ENCODE results near the gene LRRTM4. TPM values are rescaled to one million over a fixed set of nuclear protein-coding genes. Genes with fewer than 3 reads are reported as not detected.

Gene LRRTM4
- total and polyA plus RNA-seq, 2 experiments from 2014 or later: 4.5 to 15.4 TPM

GRCh38 chr2:77190721-77191346 is 331.3 kb downstream of the LRRTM4 start:
- H3K4me1 ChIP-seq (ENCODE audit: insufficient read depth): no peaks in the 10 kb centered on the region
- no peaks in the 10 kb centered on the region for H3K27me3 Mint-ChIP-seq (ENCODE audit: insufficient read depth, low read depth, poor library complexity)
- no peaks in the 10 kb centered on the region for H3K36me3 ChIP-seq (ENCODE audit: insufficient read depth)
- H3K27ac ChIP-seq (ENCODE audit: low read depth): no peak overlapping the region
- no peak overlapping the region for H3K4me2 ChIP-seq
- no peaks in the 10 kb centered on the region; the same call in 1 of the 2 replicates for H3K9me2 ChIP-seq (ENCODE audit: insufficient read depth)
- ATAC-seq (no peak), DNase-seq (ENCODE audit: low spot score) (no peak)
- H3K27ac Mint-ChIP-seq: no peak overlapping the region
- H3K9me3 Mint-ChIP-seq: no peaks in the 10 kb centered on the region
- no peak overlapping the region for H2AFZ ChIP-seq
- H3K36me3 Mint-ChIP-seq (ENCODE audit: low read depth): no peaks in the 10 kb centered on the region
- H3K79me2 ChIP-seq (replicated peaks; ENCODE audit: insufficient read depth): no peaks in the 10 kb centered on the region
- no peaks in the 10 kb centered on the region for H3F3A ChIP-seq (replicated peaks; ENCODE audit: low read depth)
- no peaks in the 10 kb centered on the region for H4K20me1 ChIP-seq (replicated peaks; ENCODE audit: insufficient read depth)
- no peak for TF ChIP-seq REST (IDR thresholded peaks at IDR 0.05; ENCODE audit: unreplicated experiment)
- no peak for TF ChIP-seq ETS1 (IDR thresholded peaks at IDR 0.05)
- TF ChIP-seq ZNF331 (CRISPR knock-in tag; IDR thresholded peaks at IDR 0.05; ENCODE audit: low read depth): no peak
- TF ChIP-seq EZH2 (IDR thresholded peaks at IDR 0.05; ENCODE audit: low read depth, unreplicated experiment): no peak
- no peak for TF ChIP-seq STAT1 (IDR thresholded peaks at IDR 0.05; ENCODE audit: unreplicated experiment)
- no peak for TF ChIP-seq ZNF114 (CRISPR knock-in tag; IDR thresholded peaks at IDR 0.05)
- no peak for TF ChIP-seq CREB1 (CRISPR knock-in tag; IDR thresholded peaks at IDR 0.05; ENCODE audit: low read depth)
- no peak for TF ChIP-seq JUNB (IDR thresholded peaks at IDR 0.05; ENCODE audit: unreplicated experiment)
- no peak for TF ChIP-seq ZNF462 (CRISPR knock-in tag; IDR thresholded peaks at IDR 0.05)
- no peak for TF ChIP-seq POLR2AphosphoS5 (IDR thresholded peaks at IDR 0.05; ENCODE audit: low read depth)
- no peak for TF ChIP-seq CTCF (conservative IDR thresholded peaks at IDR 0.05; ENCODE audit: low read depth in 2 of 2)
- TF ChIP-seq EZH2phosphoT487 (IDR thresholded peaks at IDR 0.05; ENCODE audit: unreplicated experiment): no peak
- no peak for TF ChIP-seq NANOG (IDR thresholded peaks at IDR 0.05; ENCODE audit: borderline replicate concordance)
- no peaks in the 10 kb centered on the region for H3K27me3 ChIP-seq (ENCODE audit: insufficient read depth)
- no peak overlapping the region for H3K4me3 Mint-ChIP-seq
- H3K4me3 ChIP-seq: no peak overlapping the region
- H3K4me1 Mint-ChIP-seq: no peaks in the 10 kb centered on the region
